Mesothelial cell of epicardium (in vitro differentiated cells): ENCODE results near the gene GLI1. TPM values are rescaled to one million over a fixed set of nuclear protein-coding genes. Genes with fewer than 3 reads are reported as not detected.
"Not testable (repeated sequence)": the region's sequence is repeated elsewhere in the genome, so short reads cannot be mapped to it uniquely, and the experiment has no call there.

ENCODE experiments used
- DNase-seq, 2 experiments: peaks; one replicate each; pipeline ENCODE4 v3.0.0; 2021; ENCODE audit warnings: low spot score in 2 of 2; ENCODE audit not compliant: unreplicated experiment in 2 of 2
- H3K27ac Mint-ChIP-seq: 2 replicates; pipeline ENCODE4 v1.8.0; 2021; ENCODE audit warnings: mixed read lengths
- H3K27me3 Mint-ChIP-seq: 2 replicates; pipeline ENCODE4 v1.8.0; 2021; ENCODE audit warnings: low read depth, mixed read lengths
- H3K36me3 Mint-ChIP-seq: 2 replicates; pipeline ENCODE4 v1.8.0; 2021; ENCODE audit warnings: mixed read lengths
- H3K4me1 Mint-ChIP-seq: 2 replicates; pipeline ENCODE4 v1.8.0; 2021; ENCODE audit warnings: mixed read lengths
- H3K4me3 Mint-ChIP-seq: 2 replicates; pipeline ENCODE4 v1.8.0; 2021; ENCODE audit warnings: mild to moderate bottlenecking, moderate library complexity, mixed read lengths
- H3K9me3 Mint-ChIP-seq: 2 replicates; pipeline ENCODE4 v1.8.0; 2021; ENCODE audit warnings: mixed read lengths
- total RNA-seq: library from RNA; stranded (reverse); gene quantifications from 3 replicates; pipeline ENCODE4 v1.2.1, GENCODE V29; 2021
- TF ChIP-seq, protein P1 (sequence below): fragments of 200-600 bp; sonication (generic); IDR thresholded peaks from one replicate; pipeline ENCODE4 v1.5.0; 2021; ENCODE audit warnings: antibody characterized with exemption; ENCODE audit not compliant: unreplicated experiment

GLI1 gene
- total RNA-seq, 1 donor from 2014 or later, result 10.1 TPM

DNA sequence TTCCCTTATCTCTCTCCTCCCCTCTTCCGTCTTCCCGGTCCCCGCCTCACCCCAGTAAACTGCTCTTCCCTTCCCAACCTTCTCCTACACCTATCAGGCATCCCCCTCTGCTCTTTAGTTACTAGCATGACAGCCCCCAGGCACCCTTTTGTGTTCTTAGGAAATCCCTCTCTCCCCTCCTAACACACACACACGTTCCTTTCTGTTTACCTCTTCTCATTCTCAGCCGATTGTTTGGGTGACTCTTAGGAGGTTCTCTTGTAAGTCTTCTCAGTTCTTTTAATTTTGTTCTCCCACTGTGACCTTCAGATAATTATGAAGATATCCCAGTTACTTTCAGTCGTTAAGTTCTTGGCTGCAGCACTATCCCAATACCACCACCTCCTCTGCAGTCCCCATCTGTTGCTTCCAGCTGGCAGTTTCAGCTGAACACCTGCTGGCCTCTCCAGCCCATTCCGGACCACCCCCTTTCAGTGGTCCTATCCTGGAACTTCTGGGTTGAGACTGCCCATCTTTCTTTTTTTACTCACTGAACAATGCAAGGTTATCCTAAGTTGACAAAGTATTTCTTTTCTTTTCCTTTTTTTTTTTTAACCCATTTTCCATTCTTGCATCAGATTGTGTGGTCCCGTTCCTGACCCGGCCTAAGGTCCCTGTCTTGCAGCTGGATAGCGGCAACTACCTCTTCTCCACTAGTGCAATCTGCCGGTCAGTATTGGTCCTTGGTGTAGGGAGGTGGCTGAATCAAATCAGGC, 29.0 kb downstream of the GLI1 start:
- Mint-ChIP-seq H3K4me3 (peak overlapping the region; percentile 95), H3K9me3 (no peaks in the 10 kb centered on the region), H3K4me1 (peaks cover 14% of the 10 kb centered on the region), H3K27me3 (no peaks in the 10 kb centered on the region), H3K27ac (peak overlapping the region; percentile 95), H3K36me3 (peaks cover 16% of the 10 kb centered on the region)
- TF ChIP-seq, protein P1, sequence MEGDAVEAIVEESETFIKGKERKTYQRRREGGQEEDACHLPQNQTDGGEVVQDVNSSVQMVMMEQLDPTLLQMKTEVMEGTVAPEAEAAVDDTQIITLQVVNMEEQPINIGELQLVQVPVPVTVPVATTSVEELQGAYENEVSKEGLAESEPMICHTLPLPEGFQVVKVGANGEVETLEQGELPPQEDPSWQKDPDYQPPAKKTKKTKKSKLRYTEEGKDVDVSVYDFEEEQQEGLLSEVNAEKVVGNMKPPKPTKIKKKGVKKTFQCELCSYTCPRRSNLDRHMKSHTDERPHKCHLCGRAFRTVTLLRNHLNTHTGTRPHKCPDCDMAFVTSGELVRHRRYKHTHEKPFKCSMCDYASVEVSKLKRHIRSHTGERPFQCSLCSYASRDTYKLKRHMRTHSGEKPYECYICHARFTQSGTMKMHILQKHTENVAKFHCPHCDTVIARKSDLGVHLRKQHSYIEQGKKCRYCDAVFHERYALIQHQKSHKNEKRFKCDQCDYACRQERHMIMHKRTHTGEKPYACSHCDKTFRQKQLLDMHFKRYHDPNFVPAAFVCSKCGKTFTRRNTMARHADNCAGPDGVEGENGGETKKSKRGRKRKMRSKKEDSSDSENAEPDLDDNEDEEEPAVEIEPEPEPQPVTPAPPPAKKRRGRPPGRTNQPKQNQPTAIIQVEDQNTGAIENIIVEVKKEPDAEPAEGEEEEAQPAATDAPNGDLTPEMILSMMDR, result no peak
- no peak for DNase-seq

DNA sequence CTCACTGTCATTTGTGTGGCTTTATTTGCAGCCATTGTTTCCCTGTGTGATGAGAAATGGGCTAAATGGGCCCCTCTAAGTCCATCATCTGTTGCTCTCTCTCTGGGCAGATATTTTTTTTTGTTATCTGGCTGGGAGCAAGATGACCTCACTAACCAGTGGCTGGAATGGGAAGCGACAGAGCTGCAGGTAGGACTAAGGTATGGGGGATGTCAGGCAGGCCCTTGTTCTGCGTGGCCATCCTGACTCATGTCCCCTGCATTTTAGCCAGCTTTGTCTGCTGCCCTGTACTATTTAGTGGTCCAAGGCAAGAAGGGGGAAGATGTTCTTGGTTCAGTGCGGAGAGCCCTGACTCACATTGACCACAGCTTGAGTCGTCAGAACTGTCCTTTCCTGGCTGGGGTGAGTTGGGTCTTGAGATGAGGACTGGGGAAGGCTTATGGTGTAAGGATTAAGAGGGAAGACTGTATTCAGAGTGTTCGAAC, 29.6 kb downstream of the GLI1 start:
- H3K27ac Mint-ChIP-seq, result peak overlapping the region; percentile 95
- no peak for DNase-seq
- peak overlapping the region; percentile 95 for H3K4me3 Mint-ChIP-seq
- TF ChIP-seq, protein P1, result no peak
- no peaks in the 10 kb centered on the region for H3K9me3 Mint-ChIP-seq
- no peaks in the 10 kb centered on the region for H3K27me3 Mint-ChIP-seq
- H3K36me3 Mint-ChIP-seq, result peaks cover 16% of the 10 kb centered on the region
- H3K4me1 Mint-ChIP-seq, result peaks cover 14% of the 10 kb centered on the region

DNA sequence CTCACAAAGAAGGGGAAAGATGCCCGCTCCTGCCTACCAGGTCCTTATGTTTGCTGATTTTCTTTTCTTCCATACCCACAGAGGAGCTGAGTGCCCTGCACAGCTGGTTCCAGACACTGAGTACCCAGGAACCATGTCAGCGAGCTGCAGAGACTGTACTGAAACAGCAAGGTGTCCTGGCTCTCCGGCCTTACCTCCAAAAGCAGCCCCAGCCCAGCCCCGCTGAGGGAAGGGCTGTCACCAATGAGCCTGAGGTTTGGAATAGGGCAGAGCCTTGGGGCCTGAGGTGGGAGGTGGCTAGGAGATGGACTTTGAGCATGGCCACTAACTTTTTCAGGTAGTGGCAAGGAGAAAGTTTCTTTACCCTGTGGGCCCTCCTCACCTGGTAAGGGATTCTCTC, 30.5 kb downstream of the GLI1 start:
- no peak overlapping the region for H3K4me3 Mint-ChIP-seq
- H3K27ac Mint-ChIP-seq, result no peak overlapping the region
- no peaks in the 10 kb centered on the region for H3K9me3 Mint-ChIP-seq
- no peaks in the 10 kb centered on the region for H3K27me3 Mint-ChIP-seq
- peaks cover 14% of the 10 kb centered on the region for H3K4me1 Mint-ChIP-seq
- peaks cover 19% of the 10 kb centered on the region for H3K36me3 Mint-ChIP-seq
- TF ChIP-seq, protein P1, result no peak
- DNase-seq, result no peak

DNA sequence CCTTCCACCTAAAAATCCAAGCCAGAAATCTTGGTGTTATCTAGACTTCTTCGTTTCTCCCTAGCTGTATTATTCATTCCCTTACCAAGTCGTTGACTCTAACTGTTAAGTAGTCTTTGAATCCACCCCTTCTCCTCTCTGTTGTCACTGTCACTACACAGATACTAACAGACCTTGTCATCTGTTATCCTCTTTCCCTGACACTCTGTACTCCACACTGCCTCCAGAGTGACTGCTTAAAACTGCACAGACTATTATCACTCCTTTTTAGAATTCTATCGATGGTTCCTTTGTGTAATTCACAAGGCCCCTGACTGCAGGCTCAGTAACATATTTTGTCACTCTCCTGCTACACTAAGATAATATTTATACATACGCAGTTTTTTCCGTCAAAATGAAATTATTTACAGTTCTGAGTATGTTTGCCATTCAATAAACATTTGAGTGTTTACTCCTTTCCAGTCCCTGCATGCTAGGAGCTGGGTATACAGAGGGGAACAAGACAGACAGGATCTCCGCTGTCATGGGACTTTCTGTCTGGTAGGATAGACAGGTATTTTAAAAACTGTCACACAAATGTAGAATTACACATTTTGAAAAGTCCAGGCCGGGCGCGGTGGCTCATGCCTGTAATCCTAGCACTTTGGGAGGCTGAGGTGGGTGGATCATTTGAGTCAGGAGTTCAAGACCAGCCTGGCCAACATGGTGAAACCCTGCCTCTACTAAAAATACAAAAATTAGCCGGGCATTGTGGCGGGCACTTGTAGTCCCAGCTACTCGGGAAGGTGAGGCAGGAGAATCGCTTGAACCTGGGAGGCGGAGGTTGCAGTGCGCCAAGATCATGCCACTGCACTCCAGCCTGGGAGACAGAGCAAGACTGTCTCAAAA, 32.1 kb downstream of the GLI1 start:
- Mint-ChIP-seq H3K27ac (no peak overlapping the region), H3K27me3 (no peaks in the 10 kb centered on the region), H3K4me1 (peaks cover 14% of the 10 kb centered on the region), H3K4me3 (no peak overlapping the region), H3K36me3 (peaks cover 24% of the 10 kb centered on the region), H3K9me3 (no peaks in the 10 kb centered on the region)
- DNase-seq, result no peak
- TF ChIP-seq, protein P1, result no peak

DNA sequence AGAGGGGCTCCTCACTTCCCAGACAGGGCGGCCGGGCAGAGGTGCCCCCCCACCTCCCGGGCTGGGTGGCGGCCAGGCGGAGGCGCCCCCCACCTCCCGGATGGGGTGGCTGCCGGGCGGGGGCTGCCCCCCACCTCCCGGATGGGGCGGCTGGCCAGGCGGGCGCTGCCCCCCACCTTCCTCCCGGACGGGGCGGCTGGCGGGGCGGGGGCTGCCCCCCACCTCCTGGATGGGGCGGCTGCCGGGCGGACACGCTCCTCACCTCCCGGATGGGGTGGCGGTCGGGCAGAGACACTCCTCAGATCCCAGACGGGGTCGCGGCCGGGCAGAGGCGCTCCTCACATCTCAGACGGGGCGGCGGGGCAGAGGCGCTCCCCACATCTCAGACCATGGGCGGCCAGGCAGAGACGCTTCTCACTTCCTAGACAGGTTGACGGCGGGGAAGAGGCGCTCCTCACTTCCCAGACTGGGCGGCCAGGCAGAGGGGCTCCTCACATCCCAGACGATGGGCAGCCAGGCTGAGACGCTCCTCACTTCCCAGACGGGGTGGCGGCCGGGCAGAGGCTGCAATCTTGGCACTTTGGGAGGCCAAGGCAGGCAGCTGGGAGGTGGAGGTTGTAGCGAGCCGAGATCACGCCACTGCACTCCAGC, 35.6 kb downstream of the GLI1 start:
- not testable (repeated sequence) for H3K4me1 Mint-ChIP-seq, H3K4me3 Mint-ChIP-seq, DNase-seq, H3K9me3 Mint-ChIP-seq, H3K27me3 Mint-ChIP-seq, H3K27ac Mint-ChIP-seq
- H3K36me3 Mint-ChIP-seq, result peaks cover 42% of the 10 kb centered on the region

DNA sequence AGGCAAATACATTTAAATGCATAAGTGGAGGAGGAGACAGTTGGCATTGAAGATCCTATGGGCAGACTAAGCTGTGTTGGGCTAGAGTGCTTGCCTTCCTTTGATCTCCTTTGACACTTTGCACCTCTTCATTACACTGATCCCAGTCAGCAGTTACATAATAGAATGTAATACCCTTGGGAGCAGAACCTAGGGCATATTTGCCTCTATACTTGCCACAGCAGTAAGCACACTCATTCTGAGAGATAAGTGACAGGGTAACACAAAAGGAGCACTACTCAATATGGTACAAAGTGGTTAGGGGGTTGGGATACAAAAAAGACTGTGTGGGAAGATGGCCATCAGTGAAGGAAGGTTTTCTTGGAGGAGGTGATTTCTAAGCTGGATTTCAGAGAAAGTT, 37.2 kb downstream of the GLI1 start:
- Mint-ChIP-seq H3K27ac (no peak overlapping the region), H3K4me3 (no peak overlapping the region), H3K4me1 (no peaks in the 10 kb centered on the region), H3K27me3 (no peaks in the 10 kb centered on the region), H3K9me3 (peaks cover 4% of the 10 kb centered on the region), H3K36me3 (peaks cover 48% of the 10 kb centered on the region)
- DNase-seq, result no peak
- TF ChIP-seq, protein P1, result no peak
